Activated naive CD4-positive, alpha-beta T cell treated with anti-CD3 and anti-CD28 coated beads for 36 hours (primary cell): Measurements from ENCODE around the gene ST7L. TPM values are rescaled to one million over a fixed set of nuclear protein-coding genes. Genes with fewer than 3 reads are reported as not detected.
A peak's percentile ranks its signal among the peaks of the same experiment; 100 is the strongest.
"Not testable (repeated sequence)": the region's sequence is repeated elsewhere in the genome, so short reads cannot be mapped to it uniquely, and the experiment has no call there.

ENCODE experiments used
- CTCF ChIA-PET: fragments of 350-600 bp; sonication (Branson Sonifier 250); formaldehyde crosslinking; loops from one replicate; lab custom pipeline; 2021; ENCODE audit warnings: antibody characterized with exemption; lab: Charles Lee
- DNase-seq: peaks from one replicate; pipeline ENCODE4 v3.0.0-alpha.2; 2020
- H3K27ac Mint-ChIP-seq: one replicate; pipeline ENCODE4 v1.8.0; 2021; ENCODE audit warnings: mild to moderate bottlenecking, mixed read lengths
- H3K27me3 Mint-ChIP-seq: one replicate; pipeline ENCODE4 v1.8.0; 2021; ENCODE audit warnings: low read depth, mixed read lengths
- H3K36me3 Mint-ChIP-seq: one replicate; pipeline ENCODE4 v1.8.0; 2021; ENCODE audit warnings: low read depth, mixed read lengths
- H3K4me1 Mint-ChIP-seq: one replicate; pipeline ENCODE4 v1.8.0; 2021; ENCODE audit warnings: low read depth, mixed read lengths
- H3K4me3 Mint-ChIP-seq: one replicate; pipeline ENCODE4 v1.8.0; 2021; ENCODE audit warnings: mild to moderate bottlenecking, moderate library complexity, mixed read lengths
- H3K9me3 Mint-ChIP-seq: one replicate; pipeline ENCODE4 v1.8.0; 2021; ENCODE audit warnings: mixed read lengths
- intact Hi-C: fragments of 100-400 bp; cut with micrococcal nuclease; formaldehyde crosslinking; loops from one replicate; pipeline ENCODE4 v1.15.1; 2023
- total RNA-seq, 2 experiments: library from RNA; stranded (reverse); gene quantifications; one replicate each; pipeline ENCODE4 v1.2.3, GENCODE V29; 2021

ST7L gene
- total RNA-seq, result 10 to 100 TPM; 12.1 to 16.4 TPM

GRCh38 chr1:112618721-112619517 is at the start of gene ST7L:
ST7L (minus strand) TSS chr1:112619141; CDS start chr1:112619113, 28 bp downstream.
- H3K27ac Mint-ChIP-seq, result peak within 1 kb of the TSS; percentile 100
- no peaks in the 10 kb centered on the region for H3K27me3 Mint-ChIP-seq
- CTCF ChIA-PET, result interaction anchor here (0.6 to 1.1 kb wide), 3 partner anchors 56 to 241 kb away, joined by 3 read pairs; partner anchors contain the start of gene MOV10
- H3K9me3 Mint-ChIP-seq, result no peaks in the 10 kb centered on the region
- peak within 1 kb of the TSS; percentile 99 for H3K4me3 Mint-ChIP-seq
- DNase-seq, result peak; percentile 63
- intact Hi-C loops, result loop anchor here (1.0 to 5.0 kb wide), 10 partner anchors 86 to 1737 kb away; partner anchors contain the start of genes ATP5PB, CTTNBP2NL, DDX20 and LRIG2
- H3K36me3 Mint-ChIP-seq, result peaks cover 26% of the 10 kb centered on the region
- peaks cover 40% of the 10 kb centered on the region for H3K4me1 Mint-ChIP-seq

- no peak for DNase-seq
- Mint-ChIP-seq H3K4me3 (no peak overlapping the region), H3K27me3 (no peaks in the 10 kb centered on the region), H3K27ac (peak overlapping the region; percentile 67), H3K4me1 (peaks cover 33% of the 10 kb centered on the region), H3K9me3 (no peaks in the 10 kb centered on the region), H3K36me3 (peaks cover 64% of the 10 kb centered on the region)
- CTCF ChIA-PET, result no interaction called here
- intact Hi-C loops, result loop anchor here (1.0 to 5.0 kb wide), 3 partner anchors 47 to 1205 kb away; partner anchors contain the start of genes PTPN22 and SLC16A1
Observed at GRCh38 chr1:112666946-112667345, 48.0 kb upstream of the ST7L start.

- peaks cover 33% of the 10 kb centered on the region for H3K4me1 Mint-ChIP-seq
- DNase-seq, result no peak
- intact Hi-C loops, result loop anchor here (5.0 kb wide), 2 partner anchors 291 to 1206 kb away; partner anchors contain the start of genes PTPN22 and SLC16A1
- no peaks in the 10 kb centered on the region for H3K27me3 Mint-ChIP-seq
- H3K27ac Mint-ChIP-seq, result peak overlapping the region; percentile 25
- CTCF ChIA-PET, result no interaction called here
- H3K36me3 Mint-ChIP-seq, result peaks cover 67% of the 10 kb centered on the region
- H3K4me3 Mint-ChIP-seq, result no peak overlapping the region
- H3K9me3 Mint-ChIP-seq, result no peaks in the 10 kb centered on the region
Observed at GRCh38 chr1:112665857-112666256, 46.9 kb upstream of the ST7L start.

- Mint-ChIP-seq H3K4me3 (no peak overlapping the region), H3K27me3 (no peaks in the 10 kb centered on the region), H3K36me3 (peaks cover 38% of the 10 kb centered on the region), H3K9me3 (no peaks in the 10 kb centered on the region), H3K4me1 (peaks cover 15% of the 10 kb centered on the region), H3K27ac (peak overlapping the region; percentile 57)
- intact Hi-C loops, result no loop called here
- CTCF ChIA-PET, result interaction anchor here (0.9 kb wide), 1 partner anchor 21 kb away, joined by 3 read pairs; no protein-coding TSS in a partner anchor
- DNase-seq, result no peak
Observed at GRCh38 chr1:112651205-112651604, 32.3 kb upstream of the ST7L start.

GRCh38 chr1:112646225-112646624 is 27.3 kb upstream of the ST7L start:
- H3K36me3 Mint-ChIP-seq, result peaks cover 43% of the 10 kb centered on the region
- no peaks in the 10 kb centered on the region for H3K9me3 Mint-ChIP-seq
- no peak overlapping the region for H3K4me3 Mint-ChIP-seq
- DNase-seq, result no peak
- CTCF ChIA-PET, result interaction anchor here (0.6 kb wide), 1 partner anchor 62 kb away, joined by 3 read pairs; no protein-coding TSS in a partner anchor
- H3K27ac Mint-ChIP-seq, result peak overlapping the region; percentile 41
- intact Hi-C loops, result no loop called here
- H3K4me1 Mint-ChIP-seq, result peaks cover 34% of the 10 kb centered on the region
- no peaks in the 10 kb centered on the region for H3K27me3 Mint-ChIP-seq

- no peaks in the 10 kb centered on the region for H3K27me3 Mint-ChIP-seq
- no peak for DNase-seq
- H3K36me3 Mint-ChIP-seq, result peaks cover 26% of the 10 kb centered on the region
Observed at GRCh38 chr1:112643080-112643479, 24.1 kb upstream of the ST7L start.

GRCh38 chr1:112640437-112640836 is 21.5 kb upstream of the ST7L start:
- Mint-ChIP-seq H3K36me3 (peaks cover 20% of the 10 kb centered on the region), H3K4me1 (peaks cover 37% of the 10 kb centered on the region)
- DNase-seq, CTCF ChIA-PET, intact Hi-C loops, H3K4me3 Mint-ChIP-seq, H3K9me3 Mint-ChIP-seq, H3K27me3 Mint-ChIP-seq, H3K27ac Mint-ChIP-seq: not testable (repeated sequence)

More at GRCh38 chr1:112643080-112643479, 24.1 kb upstream of the ST7L start:
- CTCF ChIA-PET, result no interaction called here
- Mint-ChIP-seq H3K27ac (peak overlapping the region; percentile 56), H3K4me1 (peaks cover 32% of the 10 kb centered on the region), H3K4me3 (no peak overlapping the region), H3K9me3 (no peaks in the 10 kb centered on the region)
- intact Hi-C loops, result no loop called here

- H3K27ac Mint-ChIP-seq, result no peak overlapping the region
- no peak for DNase-seq
- no peak overlapping the region for H3K4me3 Mint-ChIP-seq
- no peaks in the 10 kb centered on the region for H3K9me3 Mint-ChIP-seq
- H3K36me3 Mint-ChIP-seq, result peaks cover 14% of the 10 kb centered on the region
- H3K27me3 Mint-ChIP-seq, result no peaks in the 10 kb centered on the region
- peaks cover 50% of the 10 kb centered on the region for H3K4me1 Mint-ChIP-seq
- intact Hi-C loops, result no loop called here
- CTCF ChIA-PET, result no interaction called here
Observed at GRCh38 chr1:112638110-112638428, 19.1 kb upstream of the ST7L start.

GRCh38 chr1:112637254-112638109 is 18.5 kb upstream of the ST7L start:
- CTCF ChIA-PET, result interaction anchor here (1.1 kb wide), 3 partner anchors 15 to 71 kb away, joined by 3 to 4 read pairs (median 3); no protein-coding TSS in a partner anchor
- intact Hi-C loops, result loop anchor here (2.0 kb wide), 1 partner anchor 15 kb away; no protein-coding TSS in a partner anchor
- Mint-ChIP-seq H3K4me3 (no peak overlapping the region), H3K27ac (no peak overlapping the region), H3K36me3 (peaks cover 15% of the 10 kb centered on the region), H3K4me1 (peaks cover 52% of the 10 kb centered on the region), H3K9me3 (no peaks in the 10 kb centered on the region), H3K27me3 (no peaks in the 10 kb centered on the region)
- no peak for DNase-seq

- H3K27ac Mint-ChIP-seq, result peak overlapping the region; percentile 32
- DNase-seq, result no peak
- peaks cover 16% of the 10 kb centered on the region for H3K36me3 Mint-ChIP-seq
- no peaks in the 10 kb centered on the region for H3K27me3 Mint-ChIP-seq
- H3K4me1 Mint-ChIP-seq, result peaks cover 53% of the 10 kb centered on the region
- H3K4me3 Mint-ChIP-seq, result no peak overlapping the region
- CTCF ChIA-PET, result interaction anchor here (1.1 to 1.9 kb wide), 5 partner anchors 15 to 74 kb away, joined by 3 to 6 read pairs (median 4); no protein-coding TSS in a partner anchor
- H3K9me3 Mint-ChIP-seq, result no peaks in the 10 kb centered on the region
- intact Hi-C loops, result loop anchor here (1.0 to 2.0 kb wide), 2 partner anchors 14 to 16 kb away; no protein-coding TSS in a partner anchor
Observed at GRCh38 chr1:112636597-112637253, 17.8 kb upstream of the ST7L start.

- no peak overlapping the region for H3K4me3 Mint-ChIP-seq
- intact Hi-C loops, result loop anchor here (1.0 to 2.0 kb wide), 2 partner anchors 14 to 17 kb away; no protein-coding TSS in a partner anchor
Observed at GRCh38 chr1:112636056-112636455, 17.1 kb upstream of the ST7L start.

More at GRCh38 chr1:112636056-112636455, 17.1 kb upstream of the ST7L start:
- no peak for DNase-seq
- Mint-ChIP-seq H3K27me3 (no peaks in the 10 kb centered on the region), H3K4me1 (peaks cover 57% of the 10 kb centered on the region), H3K36me3 (peaks cover 21% of the 10 kb centered on the region), H3K9me3 (no peaks in the 10 kb centered on the region), H3K27ac (no peak overlapping the region)
- CTCF ChIA-PET, result interaction anchor here (0.7 to 1.9 kb wide), 3 partner anchors 14 to 75 kb away, joined by 3 to 6 read pairs (median 4); no protein-coding TSS in a partner anchor
